B cell (primary cell): ENCODE measurements around the gene DDX55. TPM values are rescaled to one million over a fixed set of nuclear protein-coding genes. Genes with fewer than 3 reads are reported as not detected.

Experiments
- ATAC-seq: fragments of 200-7000 bp; cut with Tn5 transposase; one replicate; pipeline ENCODE4 v1.10.0; 2021; ENCODE audit warnings: low read depth, mild to moderate bottlenecking, moderate number of reproducible peaks, moderate library complexity
- CTCF ChIA-PET: fragments of 350-600 bp; sonication (Branson Sonifier 250); formaldehyde crosslinking; loops from one replicate; lab custom pipeline; 2021; ENCODE audit warnings: antibody characterized with exemption, inconsistent platforms; lab: Charles Lee
- POLR2A ChIA-PET: fragments of 350-600 bp; sonication (Branson Sonifier 250); formaldehyde crosslinking; loops from one replicate; lab custom pipeline; 2021; ENCODE audit warnings: antibody characterized with exemption; lab: Charles Lee
- DNase-seq: peaks from one replicate; pipeline ENCODE4 v3.0.0; 2013
- H2AFZ ChIP-seq: 2 replicates; pipeline ENCODE4 v1.6.1; 2012; ENCODE audit warnings: mild to moderate bottlenecking, low read depth, low read length; ENCODE audit not compliant: insufficient read depth, poor library complexity, severe bottlenecking
- H3K27ac ChIP-seq, 2 donors: 1 replicate in 1 of 2; 2 replicates in 1 of 2; pipeline ENCODE4 v1.5.1; 2012 to 2013; ENCODE audit warnings: low read length in 2 of 2, mild to moderate bottlenecking in 2 of 2, moderate library complexity in 1 of 2
- H3K27me3 ChIP-seq, 4 experiments: fragments of 200-600 bp in 1 of 4; sonication (generic) in 1 of 4; replicated peaks in 1 of 4; 1 replicate in 2 of 4; 2 replicates in 2 of 4; pipeline versions ENCODE4 v1.6.1 to v1.7.0; 2013 to 2016; ENCODE audit warnings: low read length in 3 of 4, mild to moderate bottlenecking in 2 of 4, mixed read lengths in 1 of 4, moderate library complexity in 1 of 4; ENCODE audit not compliant: insufficient read depth in 4 of 4, control insufficient read depth in 3 of 4; ENCODE audit errors: control extremely low read depth in 1 of 4
- H3K36me3 ChIP-seq, 2 experiments: replicated peaks in 1 of 2; 1 replicate in 1 of 2; 2 replicates in 1 of 2; pipeline versions ENCODE4 v1.6.1 to v1.7.1; 2013; ENCODE audit warnings: low read length in 1 of 2; ENCODE audit not compliant: insufficient read depth in 2 of 2, control insufficient read depth in 1 of 2; ENCODE audit errors: control extremely low read depth in 1 of 2, extremely low read depth in 1 of 2
- H3K4me1 ChIP-seq, 2 donors: fragments of 200-600 bp in 1 of 2; sonication (generic) in 1 of 2; 1 replicate in 1 of 2; 2 replicates in 1 of 2; pipeline versions ENCODE4 v1.5.1 to v1.6.1; 2013 to 2017; ENCODE audit warnings: low read length in 2 of 2; ENCODE audit not compliant: control insufficient read depth in 2 of 2, insufficient read depth in 2 of 2
- H3K4me2 ChIP-seq: replicated peaks from 2 replicates; pipeline ENCODE3; 2012; ENCODE audit warnings: mild to moderate bottlenecking, low read depth, low read length; ENCODE audit not compliant: poor library complexity, severe bottlenecking
- H3K4me3 ChIP-seq, 5 experiments: fragments of 200-600 bp in 1 of 5; sonication (generic) in 1 of 5; 1 replicate in 3 of 5; 2 replicates in 2 of 5; pipeline versions ENCODE4 v1.5.1 to v1.7.0; 2011 to 2016; ENCODE audit warnings: low read length in 4 of 5, mild to moderate bottlenecking in 4 of 5, low read depth in 2 of 5, control low read depth in 1 of 5, moderate library complexity in 1 of 5; ENCODE audit not compliant: insufficient read depth in 1 of 5; ENCODE audit errors: control extremely low read depth in 1 of 5, extremely low read depth in 1 of 5
- H3K79me2 ChIP-seq: fragments of 200-600 bp; sonication (generic); one replicate; pipeline ENCODE4 v1.6.0; 2016; ENCODE audit warnings: low read length; ENCODE audit not compliant: control insufficient read depth, insufficient read depth
- H3K9ac ChIP-seq: fragments of 200-600 bp; sonication (generic); 2 replicates; pipeline ENCODE4 v1.6.1; 2017; ENCODE audit warnings: mild to moderate bottlenecking, low read length, moderate library complexity
- H3K9me3 ChIP-seq, 3 donors: one replicate each; pipeline versions ENCODE4 v1.6.1 to v1.7.1; 2013; ENCODE audit warnings: low read length in 2 of 3; ENCODE audit not compliant: control insufficient read depth in 2 of 3, insufficient read depth in 1 of 3; ENCODE audit errors: control extremely low read depth in 1 of 3
- H4K20me1 ChIP-seq: 2 replicates; pipeline ENCODE4 v1.6.0; 2012; ENCODE audit warnings: mild to moderate bottlenecking, low read length; ENCODE audit not compliant: insufficient read depth, control insufficient read depth, poor library complexity, severe bottlenecking
- H3K27ac Mint-ChIP-seq: one replicate; pipeline ENCODE4 v1.8.0; 2021; ENCODE audit warnings: mixed read lengths
- H3K27me3 Mint-ChIP-seq: one replicate; pipeline ENCODE4 v1.8.0; 2021; ENCODE audit warnings: mixed read lengths
- H3K4me1 Mint-ChIP-seq: one replicate; pipeline ENCODE4 v1.8.0; 2021; ENCODE audit warnings: mixed read lengths
- H3K4me3 Mint-ChIP-seq: one replicate; pipeline ENCODE4 v1.8.0; 2021; ENCODE audit warnings: mixed read lengths
- H3K9me3 Mint-ChIP-seq: one replicate; pipeline ENCODE4 v1.8.0; 2022; ENCODE audit warnings: mixed read lengths; ENCODE audit not compliant: insufficient read depth
- EZH2 ChIP-seq: IDR thresholded peaks from 2 replicates; pipeline ENCODE4 v1.6.1; 2012; ENCODE audit warnings: borderline replicate concordance, low read depth, mild to moderate bottlenecking, moderate library complexity, low read length; ENCODE audit not compliant: insufficient read depth, poor library complexity, severe bottlenecking
- WGBS: methylation state at CpG from one replicate; pipeline ENCODE4 v1.1.5; 2013; ENCODE audit warnings: missing lambda C conversion rate; ENCODE audit not compliant: insufficient coverage; 5-methylcytosine and 5-hydroxymethylcytosine counted together
- intact Hi-C: fragments of 100-400 bp; cut with micrococcal nuclease; formaldehyde crosslinking; loops from one replicate; pipeline ENCODE4 v1.10.0; 2022
- polyA plus RNA-seq: library from polyadenylated mRNA; depleted of rRNA; stranded (reverse); fragments of >200 nt; gene quantifications from 2 replicates; pipeline ENCODE4 v1.2.3, GENCODE V29; 2012
- total RNA-seq, 2 donors: library from RNA; stranded (reverse); fragments of 120-200 nt in 1 of 2; gene quantifications; 1 replicate in 1 of 2; 2 replicates in 1 of 2; pipeline versions ENCODE4 v1.2.3 to v1.2.4, GENCODE V29; 2013 to 2022
- TF ChIP-seq, protein P1 (sequence below): fragments of 200-600 bp; IDR thresholded peaks from one replicate; pipeline ENCODE4 v1.8.0; 2022; ENCODE audit warnings: antibody characterized with exemption, mild to moderate bottlenecking

DDX55 gene
- total and polyA plus RNA-seq, 2 donors (not counting 1 experiment from before 2014, with no cell fraction given): 33.3 to 39.9 TPM

DNA sequence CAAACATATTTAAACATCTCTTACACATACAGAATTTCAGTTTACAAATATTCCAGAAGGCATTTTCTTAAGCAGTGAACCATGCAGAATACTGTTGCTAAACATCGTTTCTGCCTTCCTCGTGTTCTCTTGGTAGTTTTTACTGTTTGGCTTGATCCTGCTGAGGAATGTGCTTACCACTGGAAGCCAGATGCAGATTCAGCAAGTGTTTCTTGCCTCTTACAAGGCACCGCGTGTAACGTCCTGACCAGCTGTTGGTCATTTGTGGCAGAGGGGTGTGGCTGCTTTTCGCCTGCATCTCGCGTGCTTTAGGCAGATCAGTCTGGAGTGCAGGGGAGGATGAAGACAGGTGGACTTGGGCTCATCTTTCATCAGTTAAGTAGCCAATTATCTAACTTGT lies 19.2 kb downstream of the DDX55 start:
- Histone ChIP-seq H3K79me2 (no peaks in the 10 kb centered on the region), H3K36me3 (peaks cover 18 to 85% of the 10 kb centered on the region in 2 experiments), H3K4me3 (no peak overlapping the region), H2AFZ (no peak overlapping the region), H3K4me1 (no peaks in the 10 kb centered on the region), H3K27me3 (no peaks in the 10 kb centered on the region), H3K9me3 (no peaks in the 10 kb centered on the region), H3K27ac (no peak overlapping the region), H4K20me1 (no peaks in the 10 kb centered on the region), H3K9ac (no peak overlapping the region), H3K4me2 (no peak overlapping the region)
- 97% methylated on average over 7 of the region's 8 CpGs for WGBS
- intact Hi-C loops: no loop called here
- DNase-seq (no peak), ATAC-seq (no peak)
- Mint-ChIP-seq H3K27me3 (no peaks in the 10 kb centered on the region), H3K9me3 (no peaks in the 10 kb centered on the region), H3K4me1 (no peaks in the 10 kb centered on the region), H3K27ac (peak overlapping the region; percentile 26), H3K4me3 (no peak overlapping the region)
- TF ChIP-seq, protein P1, sequence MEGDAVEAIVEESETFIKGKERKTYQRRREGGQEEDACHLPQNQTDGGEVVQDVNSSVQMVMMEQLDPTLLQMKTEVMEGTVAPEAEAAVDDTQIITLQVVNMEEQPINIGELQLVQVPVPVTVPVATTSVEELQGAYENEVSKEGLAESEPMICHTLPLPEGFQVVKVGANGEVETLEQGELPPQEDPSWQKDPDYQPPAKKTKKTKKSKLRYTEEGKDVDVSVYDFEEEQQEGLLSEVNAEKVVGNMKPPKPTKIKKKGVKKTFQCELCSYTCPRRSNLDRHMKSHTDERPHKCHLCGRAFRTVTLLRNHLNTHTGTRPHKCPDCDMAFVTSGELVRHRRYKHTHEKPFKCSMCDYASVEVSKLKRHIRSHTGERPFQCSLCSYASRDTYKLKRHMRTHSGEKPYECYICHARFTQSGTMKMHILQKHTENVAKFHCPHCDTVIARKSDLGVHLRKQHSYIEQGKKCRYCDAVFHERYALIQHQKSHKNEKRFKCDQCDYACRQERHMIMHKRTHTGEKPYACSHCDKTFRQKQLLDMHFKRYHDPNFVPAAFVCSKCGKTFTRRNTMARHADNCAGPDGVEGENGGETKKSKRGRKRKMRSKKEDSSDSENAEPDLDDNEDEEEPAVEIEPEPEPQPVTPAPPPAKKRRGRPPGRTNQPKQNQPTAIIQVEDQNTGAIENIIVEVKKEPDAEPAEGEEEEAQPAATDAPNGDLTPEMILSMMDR: no peak
- TF ChIP-seq EZH2: no peak
- POLR2A ChIA-PET: interaction anchor here (0.6 kb wide), 1 partner anchor 35 kb away, joined by 5 read pairs; no protein-coding TSS in a partner anchor
- CTCF ChIA-PET: interaction anchor here (1.4 kb wide), 1 partner anchor 383 kb away, joined by 5 read pairs; no protein-coding TSS in a partner anchor

DNA sequence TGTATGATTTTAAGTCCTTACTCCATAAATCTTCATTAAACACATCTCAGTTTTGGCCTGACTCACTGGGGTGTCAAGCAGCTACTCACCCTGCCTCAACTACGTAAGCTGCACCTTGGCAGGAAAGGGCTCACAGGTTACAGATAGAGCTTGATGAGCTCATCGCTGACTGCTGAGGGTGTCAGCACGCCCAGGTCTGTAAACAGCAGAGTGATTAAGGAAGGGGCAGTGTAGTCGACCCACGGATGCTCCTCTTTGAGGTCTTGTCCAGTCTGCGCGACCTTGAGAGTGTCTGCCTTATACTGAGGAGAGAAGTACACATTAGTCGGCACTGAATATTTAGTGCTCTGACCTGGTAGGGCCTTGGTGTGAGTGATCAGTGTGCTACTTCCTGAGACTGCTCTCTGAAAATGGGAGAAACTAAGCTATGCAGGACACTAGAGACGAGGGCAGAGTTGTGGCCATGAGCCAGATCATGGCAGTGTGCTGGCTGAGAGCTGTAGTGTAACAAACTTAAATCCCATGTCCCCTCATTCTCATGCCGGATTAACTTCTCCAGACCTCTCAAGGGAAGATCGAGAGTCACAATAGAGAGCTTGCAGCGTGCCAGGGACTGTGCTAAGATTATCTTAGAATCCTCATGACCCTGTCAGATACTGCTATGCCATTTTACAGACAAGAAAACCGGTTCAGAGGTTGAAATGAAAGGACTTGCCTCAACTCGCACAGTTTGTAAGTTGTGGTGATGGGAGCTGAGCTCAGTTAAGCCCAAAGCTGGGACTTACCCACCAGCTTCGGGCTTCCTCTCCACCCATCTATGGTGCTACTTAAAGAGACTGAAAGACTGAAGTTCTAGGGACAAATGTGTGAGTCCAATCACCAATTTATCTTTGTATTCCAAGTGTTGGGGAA lies 20.0 kb downstream of the DDX55 start:
- Histone ChIP-seq H4K20me1 (no peaks in the 10 kb centered on the region), H2AFZ (no peak overlapping the region), H3K9ac (no peak overlapping the region), H3K36me3 (peaks cover 15 to 86% of the 10 kb centered on the region in 2 experiments), H3K4me1 (no peaks in the 10 kb centered on the region), H3K4me2 (no peak overlapping the region), H3K79me2 (no peaks in the 10 kb centered on the region), H3K27ac (no peak overlapping the region), H3K4me3 (no peak overlapping the region), H3K9me3 (no peaks in the 10 kb centered on the region), H3K27me3 (no peaks in the 10 kb centered on the region)
- TF ChIP-seq, protein P1: no peak
- no peak for TF ChIP-seq EZH2
- H3K9me3 Mint-ChIP-seq: no peaks in the 10 kb centered on the region
- H3K4me1 Mint-ChIP-seq: no peaks in the 10 kb centered on the region
- ATAC-seq (no peak), DNase-seq (no peak)
- ChIA-PET CTCF (interaction anchor here (1.4 kb wide), 1 partner anchor 384 kb away, joined by 5 read pairs; no protein-coding TSS in a partner anchor), POLR2A (interaction anchor here (0.6 kb wide), 1 partner anchor 35 kb away, joined by 5 read pairs; no protein-coding TSS in a partner anchor)
- 96% methylated on average over 13 of the region's 15 CpGs for WGBS
- H3K4me3 Mint-ChIP-seq: no peak overlapping the region
- intact Hi-C loops: no loop called here
- peak overlapping the region; percentile 1 for H3K27ac Mint-ChIP-seq
- H3K27me3 Mint-ChIP-seq: no peaks in the 10 kb centered on the region
